Adrenal gland (tissue), 12 donors: ENCODE data around the gene SHKBP1. TPM values are rescaled to one million over a fixed set of nuclear protein-coding genes. Genes with fewer than 3 reads are reported as not detected.

Experiments
- DNase-seq, 7 donors: peaks; one replicate each; pipeline ENCODE4 v3.0.0-alpha.2; 2019 to 2020
- H3K27ac ChIP-seq, 5 donors: fragments of 200-600 bp; sonication (generic) in 4 of 5; 1 replicate in 3 of 5; 2 replicates in 2 of 5; pipeline versions ENCODE4 v1.5.1 to v1.8.0; 2016 to 2020; ENCODE audit warnings: mild to moderate bottlenecking in 1 of 5
- H3K27me3 ChIP-seq: fragments of 200-600 bp; 2 replicates; pipeline ENCODE4 v1.8.0; 2021
- H3K36me3 ChIP-seq, 2 donors: fragments of 200-600 bp; replicated peaks in 1 of 2; 1 replicate in 1 of 2; 2 replicates in 1 of 2; pipeline versions ENCODE4 v1.5.1 to v1.8.0; 2018 to 2022
- H3K4me1 ChIP-seq, 2 donors: fragments of 200-600 bp; replicated peaks in 1 of 2; 1 replicate in 1 of 2; 2 replicates in 1 of 2; pipeline versions ENCODE4 v1.5.1 to v1.8.0; 2018 to 2021
- H3K4me3 ChIP-seq, 4 donors: fragments of 200-600 bp; sonication (generic) in 3 of 4; one replicate each; pipeline ENCODE4 v1.5.1; 2016 to 2018
- H3K9me3 ChIP-seq, 3 donors: fragments of 200-600 bp; sonication (generic) in 1 of 3; replicated peaks in 1 of 3; 1 replicate in 2 of 3; 2 replicates in 1 of 3; pipeline versions ENCODE4 v1.5.1 to v1.8.0; 2016 to 2021
- CTCF ChIP-seq, 6 experiments: fragments of 450-650 bp in 4 of 6; fragments of 200-600 bp in 2 of 6; sonication (generic) in 1 of 6; IDR thresholded peaks; 1 replicate in 5 of 6; 2 replicates in 1 of 6; pipeline versions ENCODE4 v1.5.1 to v1.8.0; 2016 to 2021; ENCODE audit warnings: antibody characterized with exemption in 6 of 6, mild to moderate bottlenecking in 2 of 6, moderate library complexity in 1 of 6
- POLR2A ChIP-seq, 2 donors: fragments of 450-650 bp; IDR thresholded peaks; one replicate each; pipeline ENCODE4 v1.6.1; 2017; ENCODE audit warnings: antibody characterized with exemption in 2 of 2, mild to moderate bottlenecking in 2 of 2, moderate library complexity in 1 of 2
- WGBS, 4 donors: extraction: QIAGEN DNeasy Blood & Tissue Kit in 2 of 4; methylation state at CpG; one replicate each; pipeline versions ENCODE4 v1.1.5 to v1.1.7; 2013 to 2017; 5-methylcytosine and 5-hydroxymethylcytosine counted together
- intact Hi-C, 2 donors: fragments of 100-400 bp; cut with DNase I; formaldehyde crosslinking; loops; one replicate each; pipeline versions ENCODE4 v1.14.1 to v1.15.0; 2022 to 2023
- polyA plus RNA-seq, 3 donors: library from polyadenylated mRNA; stranded (reverse); fragments of 200-250 nt in 2 of 3; fragments of 350-450 nt in 1 of 3; fragmentation: Illumina TruSeq in 1 of 3; extraction: RNeasy Lipid Tissue Mini Kit (QIAGEN cat#74804) in 1 of 3; gene quantifications; one replicate each; pipeline ENCODE4 v1.2.3, GENCODE V29; 2013 to 2014
- total RNA-seq, 9 donors: library from RNA; depleted of rRNA in 4 of 9; stranded (reverse); fragments of >200 nt in 4 of 9; fragments of 120-200 nt in 1 of 9; fragmentation: NEBNext Ultra II Directional in 1 of 9; extraction: Animal tissue kit (Norgen Biotek cat#: 25700) in 1 of 9; gene quantifications; one replicate each; pipeline versions ENCODE4 v1.1.0 to v1.2.4, GENCODE V29; 2013 to 2023
- donor health status: healthy with polysubstance abuse.
- donor health status: Bipolar disorder and iron deficiency.
- donor health status: DM: yes; HTN: yes; CAD: no.
- donor health status: DM: no; HTN: no; CAD: no.
- donor health status: DM: no; HTN: no; CAD: no.
- donor health status: DM: yes; HTN: yes; CAD: no.

SHKBP1 gene
- total and polyA plus RNA-seq, 12 donors = 12.5 to 157 (median 51.6) TPM

GRCh38 chr19:40547836-40548235 is 28.8 kb upstream of the SHKBP1 start:
- no peaks in the 10 kb centered on the region for H3K36me3 ChIP-seq
- intact Hi-C loops = loop anchor here in 1 of 2 donors (10.0 kb wide), 1 partner anchor 87 kb away; no protein-coding TSS in a partner anchor
- no peak overlapping the region for H3K27ac ChIP-seq
- H3K4me3 ChIP-seq = no peak overlapping the region
- H3K9me3 ChIP-seq = no peaks in the 10 kb centered on the region
- no peaks in the 10 kb centered on the region for H3K27me3 ChIP-seq
- peaks cover 0 to 3% of the 10 kb centered on the region in 2 donors for H3K4me1 ChIP-seq
- TF ChIP-seq POLR2A (IDR thresholded peaks at IDR 0.05) (no peak), CTCF (IDR thresholded peaks at IDR 0.05) (no peak)
- WGBS, 4 donors = 77 to 91% (median 88%) methylated on average over 1 of the region's 1 CpG
- DNase-seq = no peak

- intact Hi-C loops = loop anchor here in 1 of 2 donors (10.0 kb wide), 1 partner anchor 86 kb away; no protein-coding TSS in a partner anchor
- 6 to 25% (median 9%) methylated on average over 17 to 43 of the region's 43 CpGs for WGBS, 4 donors
- no peak for TF ChIP-seq POLR2A (IDR thresholded peaks at IDR 0.05)
- peak in 4 of 6 experiments; percentile 25 to 49 (median 36) for TF ChIP-seq CTCF (IDR thresholded peaks at IDR 0.05)
Observed at GRCh38 chr19:40549007-40549708, 27.5 kb upstream of the SHKBP1 start.

GRCh38 chr19:40550951-40551350 is 25.7 kb upstream of the SHKBP1 start:
- Histone ChIP-seq H3K27ac (no peak overlapping the region), H3K27me3 (peaks cover 5% of the 10 kb centered on the region)
- no peak for TF ChIP-seq CTCF (IDR thresholded peaks at IDR 0.05)
- TF ChIP-seq POLR2A (IDR thresholded peaks at IDR 0.05) = no peak

More at GRCh38 chr19:40549007-40549708, 27.5 kb upstream of the SHKBP1 start:
- Histone ChIP-seq H3K27me3 (peaks cover 5% of the 10 kb centered on the region), H3K4me3 (no peak overlapping the region), H3K36me3 (no peaks in the 10 kb centered on the region), H3K27ac (no peak overlapping the region), H3K9me3 (no peaks in the 10 kb centered on the region), H3K4me1 (peaks cover 0 to 3% of the 10 kb centered on the region in 2 donors)
- DNase-seq = peak in 5 of 7 donors; percentile 42 to 72 (median 59)

GRCh38 chr19:40552848-40553247 is 23.8 kb upstream of the SHKBP1 start:
- H3K27me3 ChIP-seq = peaks cover 5% of the 10 kb centered on the region
- no peak overlapping the region for H3K27ac ChIP-seq
- peaks cover 0 to 3% of the 10 kb centered on the region in 2 donors for H3K4me1 ChIP-seq
- intact Hi-C loops = no loop called here
- TF ChIP-seq POLR2A (IDR thresholded peaks at IDR 0.05) = no peak
- no peak for TF ChIP-seq CTCF (IDR thresholded peaks at IDR 0.05)
- H3K9me3 ChIP-seq = no peaks in the 10 kb centered on the region
- H3K36me3 ChIP-seq = no peaks in the 10 kb centered on the region
- H3K4me3 ChIP-seq = no peak overlapping the region
- DNase-seq = no peak
- WGBS, 4 donors = 84 to 97% (median 90%) methylated on average over 3 of the region's 3 CpGs

More at GRCh38 chr19:40550951-40551350, 25.7 kb upstream of the SHKBP1 start:
- WGBS, 4 donors = 79 to 89% (median 83%) methylated on average over 4 of the region's 4 CpGs
- Histone ChIP-seq H3K4me1 (peaks cover 0 to 3% of the 10 kb centered on the region in 2 donors), H3K4me3 (no peak overlapping the region), H3K9me3 (no peaks in the 10 kb centered on the region), H3K36me3 (no peaks in the 10 kb centered on the region)
- DNase-seq = no peak
- intact Hi-C loops = no loop called here
